Testis (tissue), 3 donors: Measurements from ENCODE around the gene DNAH17. TPM values are rescaled to one million over a fixed set of nuclear protein-coding genes. Genes with fewer than 3 reads are reported as not detected.

Source experiments
- DNase-seq: peaks from one replicate; pipeline ENCODE4 v3.0.0-alpha.2; 2019
- H3K27ac ChIP-seq, 2 donors: fragments of 200-600 bp; sonication (generic); one replicate each; pipeline ENCODE4 v1.5.1; 2019
- H3K27me3 ChIP-seq: fragments of 200-600 bp; sonication (generic); one replicate; pipeline ENCODE4 v1.5.1; 2019
- H3K36me3 ChIP-seq: fragments of 200-600 bp; sonication (generic); one replicate; pipeline ENCODE4 v1.5.1; 2017; ENCODE audit warnings: low read depth; ENCODE audit errors: missing control alignments
- H3K4me1 ChIP-seq: fragments of 200-600 bp; sonication (generic); one replicate; pipeline ENCODE4 v1.5.1; 2019
- H3K4me3 ChIP-seq, 2 donors: fragments of 200-600 bp; sonication (generic); one replicate each; pipeline ENCODE4 v1.5.1; 2017 to 2019
- H3K9me3 ChIP-seq: fragments of 200-600 bp; sonication (generic); one replicate; pipeline ENCODE4 v1.5.1; 2017
- CTCF ChIP-seq, 3 experiments: fragments of 450-650 bp in 2 of 3; fragments of 200-600 bp in 1 of 3; sonication (generic) in 1 of 3; IDR thresholded peaks; one replicate each; pipeline ENCODE4 v1.5.1; 2016 to 2019; ENCODE audit warnings: antibody characterized with exemption in 3 of 3, mild to moderate bottlenecking in 2 of 3, moderate library complexity in 1 of 3
- POLR2A ChIP-seq: fragments of 450-650 bp; IDR thresholded peaks from one replicate; pipeline ENCODE4 v1.6.1; 2017; ENCODE audit warnings: antibody characterized with exemption, mild to moderate bottlenecking, moderate library complexity
- WGBS, 2 donors: methylation state at CpG; one replicate each; pipeline ENCODE4 v1.1.5; 2018; 5-methylcytosine and 5-hydroxymethylcytosine counted together
- intact Hi-C: fragments of 100-400 bp; cut with DNase I; formaldehyde crosslinking; loops from one replicate; pipeline ENCODE4 v1.15.1; 2023; ENCODE audit warnings: low total_unique reads
- polyA plus RNA-seq: library from polyadenylated mRNA; stranded (reverse); fragments of 350-450 nt; fragmentation: Illumina TruSeq; extraction: RNeasy Lipid Tissue Mini Kit (QIAGEN cat#74804); gene quantifications from one replicate; pipeline ENCODE4 v1.2.3, GENCODE V29; 2014; ENCODE audit warnings: low read depth, low replicate concordance; ENCODE audit not compliant: insufficient read depth
- total RNA-seq, 2 donors: library from RNA; depleted of rRNA; stranded (reverse); fragments of >200 nt; gene quantifications; one replicate each; pipeline ENCODE4 v1.2.3, GENCODE V29; 2016

Gene DNAH17
- total and polyA plus RNA-seq, 3 donors from 2014 or later, result 38.5 to 93.1 (median 57.6) TPM

- intact Hi-C loops, result loop anchor here (10.0 kb wide), 1 partner anchor 211 kb away; no protein-coding TSS in a partner anchor
Observed at GRCh38 chr17:78493853-78494695, 83.1 kb downstream of the DNAH17 start.

GRCh38 chr17:78493450-78493849 is 83.7 kb downstream of the DNAH17 start:
- 85 to 90% methylated on average over 9 of the region's 9 CpGs for WGBS, 2 donors
- no peak for TF ChIP-seq POLR2A
- no peak for TF ChIP-seq CTCF (IDR thresholded peaks at IDR 0.05)
- intact Hi-C loops, result loop anchor here (10.0 kb wide), 1 partner anchor 211 kb away; no protein-coding TSS in a partner anchor

More at GRCh38 chr17:78493853-78494695, 83.1 kb downstream of the DNAH17 start:
- H3K27me3 ChIP-seq, result no peaks in the 10 kb centered on the region
- H3K27ac ChIP-seq, result no peak overlapping the region
- H3K4me1 ChIP-seq, result no peaks in the 10 kb centered on the region
- DNase-seq, result no peak
- 80% methylated on average over 31 to 38 of the region's 42 CpGs for WGBS, 2 donors
- H3K9me3 ChIP-seq, result no peaks in the 10 kb centered on the region
- no peaks in the 10 kb centered on the region for H3K36me3 ChIP-seq
- TF ChIP-seq CTCF (IDR thresholded peaks at IDR 0.05), result no peak
- no peak for TF ChIP-seq POLR2A
- no peak overlapping the region for H3K4me3 ChIP-seq

GRCh38 chr17:78492116-78492799 is 84.9 kb downstream of the DNAH17 start:
- intact Hi-C loops, result loop anchor here (10.0 kb wide), 1 partner anchor 213 kb away; no protein-coding TSS in a partner anchor
- 91 to 94% methylated on average over 25 to 26 of the region's 26 CpGs for WGBS, 2 donors
- H3K9me3 ChIP-seq, result no peaks in the 10 kb centered on the region

More at GRCh38 chr17:78493450-78493849, 83.7 kb downstream of the DNAH17 start:
- Histone ChIP-seq H3K27me3 (no peaks in the 10 kb centered on the region), H3K4me3 (no peak overlapping the region), H3K9me3 (no peaks in the 10 kb centered on the region), H3K4me1 (no peaks in the 10 kb centered on the region), H3K36me3 (no peaks in the 10 kb centered on the region), H3K27ac (no peak overlapping the region)
- DNase-seq, result no peak

More at GRCh38 chr17:78492116-78492799, 84.9 kb downstream of the DNAH17 start:
- TF ChIP-seq POLR2A (no peak), CTCF (IDR thresholded peaks at IDR 0.05) (no peak)
- Histone ChIP-seq H3K27ac (no peak overlapping the region), H3K27me3 (no peaks in the 10 kb centered on the region), H3K4me1 (no peaks in the 10 kb centered on the region), H3K4me3 (no peak overlapping the region), H3K36me3 (no peaks in the 10 kb centered on the region)
- no peak for DNase-seq
